HG02885 (cell line): Measurements from ENCODE around the gene KCNG2.
A peak's percentile ranks its signal among the peaks of the same experiment; 100 is the strongest.

ENCODE experiments used
- ATAC-seq: cut with Tn5 transposase; IDR thresholded peaks from one replicate; pipeline ENCODE4 v1.9.1; 2021; ENCODE audit warnings: mild to moderate bottlenecking; ENCODE audit not compliant: unreplicated experiment, poor library complexity

Gene KCNG2

DNA sequence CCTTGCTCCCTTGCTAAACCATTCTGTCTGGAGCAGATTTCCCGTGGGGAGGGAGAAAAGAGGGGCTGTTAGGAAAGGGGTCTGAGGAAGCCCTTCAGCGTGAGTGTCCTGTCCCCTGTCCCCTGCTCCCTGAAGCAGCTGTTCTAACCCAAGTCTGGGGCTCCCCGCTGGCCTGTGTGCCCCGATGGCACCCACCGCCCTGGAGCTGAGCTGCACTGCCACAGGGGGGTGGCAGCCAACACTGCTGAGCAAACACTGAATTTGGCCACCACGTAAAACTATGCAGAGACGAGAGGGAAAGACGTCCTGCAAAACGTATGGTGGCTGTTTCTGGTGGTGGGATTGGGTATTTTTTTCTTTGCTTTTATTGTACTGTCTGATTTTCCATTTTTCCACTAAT is 17.9 kb downstream of the KCNG2 start:
- ATAC-seq = no peak

DNA sequence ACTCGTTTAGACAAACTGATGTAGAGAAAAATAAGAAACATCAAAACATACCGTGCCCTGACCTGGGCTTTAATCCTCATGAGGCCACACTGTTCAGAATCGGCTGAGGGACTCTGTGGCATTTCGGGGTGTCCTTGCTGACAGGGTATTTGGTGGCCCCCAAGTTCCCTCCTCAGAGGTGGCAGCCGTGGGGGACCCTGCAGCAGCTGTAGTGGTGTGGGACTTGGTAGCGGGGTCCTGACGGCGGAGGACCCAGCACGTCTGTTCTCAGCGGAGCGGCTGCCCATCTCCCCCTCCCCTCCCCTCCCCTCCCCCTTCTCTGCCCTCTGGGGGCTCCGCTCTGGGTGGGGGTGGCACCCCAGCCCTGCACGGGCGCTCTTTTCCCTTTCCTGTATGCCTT is 18.4 kb downstream of the KCNG2 start:
- ATAC-seq = no peak

DNA sequence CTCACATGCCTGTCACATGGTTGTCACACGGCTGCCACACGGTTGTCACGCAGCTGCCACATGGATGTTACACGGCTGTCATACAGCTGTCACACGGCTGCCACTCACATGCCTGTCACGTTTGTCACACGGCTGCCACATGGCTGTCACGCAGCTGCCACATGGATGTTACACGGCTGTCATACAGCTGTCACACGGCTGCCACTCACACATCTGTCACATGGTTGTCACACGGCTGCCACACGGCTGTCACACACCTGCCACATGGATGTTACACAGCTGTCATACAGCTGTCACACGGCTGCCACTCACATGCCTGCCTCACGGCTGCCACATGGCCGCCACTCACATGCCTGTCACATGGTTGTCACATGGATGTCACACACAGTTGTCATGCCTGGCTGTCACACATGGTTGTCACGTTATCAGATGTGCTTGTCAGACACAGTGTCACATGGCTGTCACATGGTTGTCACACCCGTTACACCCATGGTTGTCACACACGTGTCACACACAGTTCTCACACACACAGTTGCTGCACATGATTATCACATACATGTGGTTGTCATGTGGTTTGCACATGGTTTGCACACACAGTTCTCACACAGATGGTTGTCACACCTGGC is 19.4 kb downstream of the KCNG2 start:
- ATAC-seq = no peak

DNA sequence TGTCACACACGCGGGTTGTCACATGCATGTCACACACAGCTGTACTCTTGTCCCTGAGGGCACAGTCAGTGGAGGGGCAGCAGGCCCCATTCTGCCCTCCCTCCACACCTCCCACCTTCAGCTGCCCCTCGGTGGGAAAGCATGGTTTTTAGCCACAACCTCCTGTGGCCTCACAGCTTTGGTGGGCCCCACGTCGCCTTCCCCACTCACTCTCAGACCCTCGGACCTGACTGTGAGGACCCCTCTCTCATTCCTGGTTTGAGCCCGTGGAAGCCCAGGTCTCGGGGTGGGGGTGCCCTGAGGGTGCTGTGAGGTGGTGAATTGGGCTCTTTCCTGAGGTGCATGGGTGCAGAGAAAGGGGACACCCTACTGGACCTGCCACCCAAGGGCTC is 19.9 kb downstream of the KCNG2 start:
- no peak for ATAC-seq

DNA sequence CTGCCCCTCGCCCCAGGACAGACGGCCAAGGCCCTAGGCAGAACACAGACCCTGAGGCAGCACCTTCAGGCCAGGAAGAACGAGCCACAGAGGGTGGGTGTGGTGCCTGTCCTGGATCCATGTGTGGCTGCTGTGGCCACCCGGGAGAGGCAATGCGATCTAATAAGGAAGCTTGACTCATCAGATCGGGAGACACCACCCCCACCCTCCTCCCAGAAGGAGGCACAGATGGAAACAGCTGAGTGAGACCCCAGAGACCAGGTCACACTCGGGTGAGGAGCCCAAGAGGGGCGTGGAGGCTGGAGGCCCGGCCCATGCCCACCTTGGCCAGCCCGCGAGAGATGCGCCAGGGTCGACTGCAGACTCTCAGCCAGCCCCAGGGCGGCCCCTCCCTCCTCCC is 20.3 kb downstream of the KCNG2 start:
- ATAC-seq = no peak

DNA sequence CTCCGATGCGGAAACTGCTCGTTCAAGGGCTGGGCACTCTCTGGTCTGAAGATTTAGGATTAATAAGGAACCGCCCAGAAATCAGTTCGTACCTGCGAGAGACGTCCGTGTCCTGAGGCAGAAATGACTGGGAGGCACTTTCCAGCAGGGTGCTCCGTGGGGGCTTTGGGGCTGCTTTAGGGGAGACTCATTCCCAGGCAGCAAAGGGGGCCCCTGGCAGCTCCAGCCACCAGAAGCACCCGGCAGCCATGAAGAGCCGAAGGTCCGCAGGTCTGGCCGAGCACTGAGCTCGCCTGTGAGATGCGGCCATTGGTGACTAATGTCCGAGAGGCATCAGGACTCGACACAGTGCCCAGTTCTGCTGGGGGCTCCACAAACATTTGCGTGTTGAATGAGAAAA is 20.9 kb downstream of the KCNG2 start:
- no peak for ATAC-seq

DNA sequence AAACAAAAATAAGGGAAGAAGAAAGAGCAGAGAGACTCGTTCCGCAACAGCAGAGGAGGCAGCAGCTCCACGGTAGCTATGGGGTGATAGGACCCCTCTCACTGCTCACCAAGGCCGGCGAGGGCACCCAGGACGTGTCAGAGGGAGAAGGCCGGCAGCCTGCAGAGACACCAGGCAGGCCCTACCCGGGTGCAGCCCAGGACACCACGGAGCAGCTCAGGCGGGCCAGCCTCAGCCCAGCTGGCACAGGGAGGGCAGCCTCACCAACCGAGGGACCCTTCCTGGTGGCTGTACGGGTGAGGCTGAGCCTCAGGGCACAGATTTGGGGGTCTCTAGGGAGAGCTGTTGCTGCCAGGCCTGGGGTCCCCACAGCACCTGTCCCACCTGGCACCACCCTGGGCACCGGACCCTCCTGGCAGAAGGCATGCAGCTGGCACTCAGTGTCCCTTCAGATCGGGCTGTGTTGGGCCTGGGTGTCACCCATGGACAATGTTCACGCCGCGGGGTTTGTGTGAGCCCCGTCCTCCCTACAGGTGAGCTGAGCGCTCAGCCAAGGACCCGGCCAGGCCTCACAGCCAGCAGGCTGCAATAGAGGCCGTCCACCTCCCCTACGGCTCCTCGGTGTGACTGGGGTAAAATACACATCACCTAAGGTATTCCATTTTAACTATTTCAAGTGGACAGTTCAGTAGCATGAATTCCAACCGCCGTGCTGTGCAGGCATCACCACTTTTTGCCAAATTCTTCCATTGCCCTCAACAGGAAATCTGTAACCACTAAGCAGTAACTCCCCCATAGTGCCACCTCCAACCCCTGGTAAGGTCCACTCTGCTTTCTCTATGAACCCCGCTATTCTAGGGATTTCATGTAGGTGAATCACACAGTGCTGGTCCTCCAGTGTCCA is 21.6 kb downstream of the KCNG2 start:
- peak; percentile 20 for ATAC-seq

DNA sequence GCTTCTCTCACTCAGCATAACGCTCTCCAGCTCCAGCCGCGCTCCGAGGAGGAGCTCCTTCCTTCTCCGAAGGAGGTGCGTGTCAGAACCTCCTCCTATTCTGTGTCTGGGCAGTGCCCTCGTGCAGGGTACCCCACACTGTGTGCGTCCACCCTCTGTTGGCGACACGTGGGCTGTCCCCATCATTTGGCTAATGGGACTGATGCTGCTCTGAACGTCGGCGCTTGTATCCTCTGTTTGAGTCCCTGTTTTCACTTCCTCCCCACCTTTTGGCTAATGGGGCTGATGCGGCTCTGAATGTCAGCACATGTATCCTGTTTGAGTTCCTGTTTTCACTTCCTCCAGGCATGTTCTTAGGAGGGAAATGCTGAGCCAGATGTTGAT is 22.2 kb downstream of the KCNG2 start:
- peak; percentile 95 for ATAC-seq

DNA sequence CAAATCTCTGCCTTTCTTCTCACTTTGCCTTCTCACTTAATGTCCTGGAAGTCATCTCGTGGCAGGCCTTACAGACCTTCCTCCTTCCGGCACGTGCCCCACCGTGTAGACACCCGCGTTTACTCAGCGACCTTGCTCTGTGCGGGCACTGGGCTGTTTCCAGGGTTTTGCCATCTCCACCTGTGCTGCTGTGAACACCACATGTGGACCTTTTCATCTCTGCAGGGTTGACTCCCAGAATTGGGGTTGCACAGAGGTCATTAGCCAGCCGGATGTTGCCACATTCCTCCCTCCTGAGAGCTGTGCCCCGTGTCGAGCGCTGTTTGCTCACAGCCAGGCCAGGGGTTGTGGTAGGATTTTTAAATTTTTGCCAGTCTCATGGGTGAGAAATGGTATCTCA is 25.4 kb downstream of the KCNG2 start:
- no peak for ATAC-seq

DNA sequence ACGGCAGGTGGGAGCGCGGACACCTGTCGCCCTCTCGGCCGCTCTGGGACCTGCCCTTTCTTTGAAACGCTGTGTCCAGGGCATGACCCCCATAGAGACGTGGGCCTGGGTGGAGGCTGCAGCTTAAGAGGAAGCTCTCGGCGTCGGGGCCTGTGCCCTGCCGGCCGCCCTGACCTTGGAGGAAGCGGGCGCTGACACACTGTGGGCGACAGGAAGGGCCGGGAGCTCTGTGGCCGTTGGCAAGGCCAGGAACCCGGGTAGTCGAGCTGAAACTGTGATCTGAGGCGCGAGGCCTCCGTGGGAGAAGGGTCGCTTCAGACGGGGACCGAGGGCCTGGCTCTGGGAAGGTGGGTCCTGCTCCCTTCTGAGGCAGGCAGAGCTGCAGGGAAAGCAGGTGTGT is 28.2 kb downstream of the KCNG2 start:
- ATAC-seq = no peak

DNA sequence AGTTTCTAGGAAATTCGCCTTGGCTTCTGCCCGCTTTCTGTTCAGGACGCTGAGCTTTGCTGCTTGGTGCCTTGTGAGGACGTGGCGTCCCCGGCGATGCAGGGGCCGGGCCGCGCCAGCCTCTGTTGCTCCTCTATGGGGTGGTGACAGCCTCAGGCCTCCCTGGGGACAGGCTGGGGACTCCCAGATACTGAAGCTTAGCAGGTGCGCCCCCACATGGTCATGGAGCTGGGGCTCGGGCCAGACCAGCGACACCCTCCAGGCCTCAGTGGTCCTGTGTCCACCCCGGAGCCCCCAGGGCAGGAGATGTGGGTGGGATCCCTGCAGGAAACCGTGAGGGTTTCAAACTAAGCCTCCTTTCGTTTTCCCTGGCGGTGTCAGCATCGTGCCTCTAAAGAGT is 29.2 kb downstream of the KCNG2 start:
- ATAC-seq = peak; percentile 56

DNA sequence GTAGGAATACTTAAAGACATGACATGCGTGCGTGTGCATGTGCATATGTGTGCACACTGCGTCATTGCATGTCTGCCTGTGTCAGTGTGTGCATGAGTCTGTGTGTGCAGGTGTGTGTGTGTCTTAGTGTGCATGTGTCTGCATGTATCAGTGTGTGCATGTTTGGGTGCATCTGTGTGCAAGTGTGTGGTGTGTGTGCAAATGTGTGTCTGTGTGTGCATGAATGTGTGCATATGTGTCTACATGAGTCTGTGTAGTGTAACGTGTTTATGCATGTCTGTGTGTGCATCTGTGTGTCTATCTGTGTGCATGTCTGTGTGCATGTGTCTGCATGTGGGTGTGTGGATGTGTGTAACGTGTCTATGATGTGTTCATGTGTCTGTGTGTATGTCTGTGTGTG is 30.5 kb downstream of the KCNG2 start:
- ATAC-seq = no peak

DNA sequence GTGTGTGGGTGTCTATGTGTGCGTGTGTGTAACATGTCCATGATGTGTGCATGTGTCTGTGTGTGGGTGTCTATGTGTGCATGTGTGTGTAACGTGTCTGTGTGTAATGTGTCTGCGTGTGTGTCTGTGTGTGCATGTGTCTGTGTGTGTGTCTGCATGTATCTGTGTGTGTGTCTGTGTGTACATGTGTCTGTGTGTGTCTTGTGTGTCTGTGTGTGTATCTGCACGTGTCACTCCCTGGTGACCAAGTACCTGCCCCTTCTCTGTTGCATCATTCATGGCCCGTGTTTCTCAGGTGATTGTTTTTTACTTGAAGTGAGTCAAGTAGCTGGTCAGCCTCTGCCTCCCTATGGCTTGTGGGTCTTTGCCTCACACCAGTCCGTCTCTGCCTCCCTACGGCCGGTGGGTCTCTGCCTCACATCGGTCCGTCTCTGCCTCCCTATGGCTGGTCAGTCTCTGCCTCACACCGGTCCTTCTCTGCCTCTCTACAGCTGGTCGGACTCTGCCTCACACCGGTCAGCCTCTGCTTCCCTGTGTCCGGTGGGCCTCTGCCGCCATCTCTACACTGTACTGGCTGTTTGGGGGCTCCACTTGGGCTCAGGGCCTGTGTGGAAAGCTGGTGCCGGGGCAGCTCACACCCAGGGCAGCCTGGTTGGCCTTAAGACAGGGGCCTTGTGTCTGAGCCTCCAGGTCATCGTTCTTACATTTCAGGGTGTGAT is 31.6 kb downstream of the KCNG2 start:
- ATAC-seq = no peak

DNA sequence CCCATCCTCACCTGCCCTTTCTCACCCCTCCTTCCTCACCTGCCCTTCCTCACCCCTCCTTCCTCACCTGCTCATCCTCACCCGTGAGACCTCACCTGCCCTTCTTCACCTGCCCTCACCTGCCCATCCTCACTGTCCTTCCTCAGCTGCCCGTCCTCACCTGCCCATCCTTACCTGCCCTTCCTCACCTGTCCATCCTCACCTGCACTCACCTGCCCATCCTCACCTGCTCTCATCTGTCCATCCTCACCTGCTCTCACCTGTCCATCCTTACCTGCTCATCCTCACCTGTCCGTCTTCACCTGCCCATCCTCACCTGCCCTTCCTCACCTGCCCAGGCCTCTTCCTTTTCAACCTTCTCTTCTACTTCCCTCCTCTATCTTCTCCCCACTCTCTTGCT is 34.4 kb downstream of the KCNG2 start:
- no peak for ATAC-seq

DNA sequence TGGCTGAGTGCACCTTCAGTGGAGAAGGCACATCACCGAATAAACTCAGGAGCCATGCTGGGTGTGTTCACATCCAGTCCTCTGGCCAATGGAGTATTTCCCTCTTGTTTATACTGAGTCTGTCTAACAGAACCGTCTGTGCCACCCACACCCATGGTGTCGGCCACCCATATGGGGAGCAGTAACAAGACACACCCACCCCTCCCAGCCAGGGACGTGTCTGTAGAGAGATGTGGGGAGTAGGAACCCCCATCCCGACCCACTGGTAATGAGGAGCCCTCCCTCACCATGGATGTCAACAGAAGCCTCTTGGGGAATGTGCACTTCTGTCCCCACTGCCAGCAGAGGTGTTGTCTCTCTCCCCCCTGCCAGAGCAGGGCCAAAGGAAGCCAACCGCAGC is 37.1 kb downstream of the KCNG2 start:
- no peak for ATAC-seq

DNA sequence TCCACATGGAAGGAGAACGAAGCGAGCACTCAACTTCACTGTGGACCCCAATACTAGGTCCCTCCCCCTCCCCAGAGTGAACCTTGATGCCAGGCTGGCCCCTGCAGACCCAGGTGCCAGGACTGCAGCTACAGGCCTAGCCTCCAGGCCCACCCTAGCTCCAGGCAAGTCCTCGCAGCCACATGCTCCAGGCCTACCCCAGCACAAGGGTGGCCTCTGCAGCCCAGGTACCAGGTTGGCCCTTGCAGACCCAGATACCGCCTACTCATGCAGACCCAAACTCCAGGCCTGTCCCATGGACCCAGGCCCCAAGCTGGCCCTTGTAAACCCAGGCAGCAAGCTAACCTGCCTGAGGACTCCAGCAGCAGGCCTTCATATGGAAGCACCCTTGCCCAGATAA is 44.2 kb downstream of the KCNG2 start:
- no peak for ATAC-seq

DNA sequence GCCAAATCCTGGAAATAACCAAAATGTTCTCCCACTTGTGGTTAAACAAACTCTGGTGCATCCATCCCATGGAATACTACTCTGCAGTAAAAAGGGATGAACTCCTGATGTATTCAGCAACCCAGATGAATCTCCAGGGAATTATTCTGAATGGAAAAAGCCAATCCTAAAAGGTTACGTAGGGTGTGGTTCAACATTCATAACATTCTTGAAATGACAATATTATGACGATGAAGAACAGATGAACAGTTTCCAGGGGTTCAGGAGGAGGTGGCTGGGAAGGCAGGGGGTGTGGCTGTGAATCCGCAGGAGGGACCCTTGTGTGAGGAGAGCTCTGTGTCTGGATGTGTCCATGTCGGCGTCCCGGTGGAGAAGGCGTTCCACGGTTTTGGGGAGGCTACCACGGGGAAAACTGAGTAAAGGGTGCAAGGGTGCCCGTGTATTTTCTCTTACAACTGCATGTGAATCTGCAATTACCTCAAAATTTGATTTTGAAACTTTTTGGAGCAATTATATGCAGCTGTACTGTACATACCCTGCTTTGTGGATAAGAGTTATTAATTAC is 47.3 kb downstream of the KCNG2 start:
- ATAC-seq = no peak

DNA sequence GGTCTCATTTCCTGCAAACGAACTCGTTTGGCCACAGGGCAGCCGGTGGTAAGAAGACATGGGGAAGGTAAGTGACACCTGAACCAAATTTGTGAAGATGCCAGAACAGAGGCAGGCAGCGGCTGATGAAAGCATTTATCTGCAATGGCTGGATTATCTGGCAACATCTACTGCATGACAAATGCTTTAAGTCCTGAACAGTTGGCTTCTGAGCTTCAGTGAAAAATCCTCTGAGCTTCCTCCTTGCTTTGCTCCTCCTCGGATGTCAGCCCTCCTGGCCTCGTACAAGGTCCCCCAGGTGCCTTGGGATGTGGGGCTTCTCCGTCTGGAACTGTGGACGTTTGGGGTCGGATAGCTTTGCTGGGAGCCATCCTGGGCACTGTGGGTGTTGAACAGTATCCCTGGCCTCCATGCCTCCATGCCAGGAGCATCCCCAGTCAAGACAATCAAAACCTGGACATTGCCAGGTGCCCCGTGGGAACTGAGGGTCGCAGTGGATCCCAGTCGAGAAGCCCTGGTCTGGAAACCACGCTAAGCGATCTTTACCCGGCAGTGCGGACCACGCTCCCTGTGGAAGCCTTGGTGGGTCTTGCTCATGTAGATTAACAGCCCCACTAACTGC is 49.3 kb downstream of the KCNG2 start:
- no peak for ATAC-seq

DNA sequence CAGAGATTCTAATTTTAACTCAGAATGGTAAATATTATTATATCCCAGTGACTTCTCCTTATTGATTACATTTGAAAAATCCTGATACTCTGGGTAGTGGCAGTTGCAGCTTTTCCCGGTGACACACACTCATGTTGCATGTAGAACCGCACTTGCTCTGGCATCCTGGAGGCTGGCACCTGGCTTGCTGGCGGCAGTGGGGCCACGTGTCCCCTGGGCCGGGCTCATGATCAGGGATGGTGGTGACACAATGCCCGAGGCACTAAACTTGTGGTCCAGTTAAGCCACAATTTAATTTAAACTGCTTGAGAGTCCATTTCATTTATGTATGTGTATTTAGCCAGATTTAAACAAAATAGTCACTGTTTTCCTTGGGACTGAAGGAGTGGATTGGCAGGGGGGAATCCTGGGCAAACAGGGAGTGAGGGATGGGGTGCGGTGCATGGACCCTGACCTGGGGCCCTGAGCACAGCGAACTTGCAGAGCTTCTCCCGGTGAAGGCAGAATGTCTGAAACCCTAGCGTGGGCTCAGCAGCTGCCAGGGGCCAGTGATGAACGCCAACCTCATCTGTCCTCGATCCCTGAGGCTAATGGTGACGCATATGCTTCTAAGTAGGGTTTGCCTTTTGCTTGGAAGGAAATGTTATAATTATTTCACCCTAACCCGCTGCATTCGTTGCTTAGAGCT is 50.0 kb downstream of the KCNG2 start:
- no peak for ATAC-seq

DNA sequence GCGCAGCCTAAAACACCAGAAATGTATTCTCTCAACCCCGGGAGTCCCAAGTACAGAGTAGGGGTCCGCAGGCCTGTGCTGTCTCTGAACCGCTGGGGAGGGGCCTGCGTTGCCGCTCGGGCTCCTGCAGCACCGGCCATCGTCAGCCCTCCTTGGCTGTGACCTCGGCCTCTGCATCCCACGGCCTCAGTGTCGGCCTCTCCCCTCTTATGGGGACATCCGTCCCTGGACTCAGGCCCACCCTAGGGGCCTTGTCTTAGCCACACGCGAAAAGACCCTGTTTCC is 50.5 kb downstream of the KCNG2 start:
- no peak for ATAC-seq
